ENCODE measurements around the gene ATXN10.

Gene ATXN10

DNA sequence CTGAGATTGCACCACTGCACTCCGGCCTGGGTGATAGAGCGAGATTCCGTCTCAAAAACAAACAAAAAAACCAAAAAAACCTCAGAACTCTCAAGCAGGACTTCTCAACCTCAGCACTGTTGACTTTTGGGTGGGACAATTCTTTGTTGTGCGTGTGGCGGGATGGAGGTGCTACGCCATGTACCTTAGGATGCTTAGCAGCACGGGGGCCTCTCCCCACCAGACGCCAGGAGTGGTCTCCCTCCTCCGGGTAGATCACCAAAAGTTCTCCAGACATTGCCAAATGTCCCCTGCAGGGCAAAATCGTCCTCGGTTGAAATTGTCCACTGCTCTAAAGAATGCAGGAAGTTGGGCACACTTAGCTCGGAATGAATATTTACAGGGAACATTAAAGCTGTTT, 26.9 kb upstream of the ATXN10 start:
- FAIRE-seq (no peak), DNase-seq (ENCODE audit: insufficient read length, low spot score) (no peak)
- TF ChIP-seq, protein P1, sequence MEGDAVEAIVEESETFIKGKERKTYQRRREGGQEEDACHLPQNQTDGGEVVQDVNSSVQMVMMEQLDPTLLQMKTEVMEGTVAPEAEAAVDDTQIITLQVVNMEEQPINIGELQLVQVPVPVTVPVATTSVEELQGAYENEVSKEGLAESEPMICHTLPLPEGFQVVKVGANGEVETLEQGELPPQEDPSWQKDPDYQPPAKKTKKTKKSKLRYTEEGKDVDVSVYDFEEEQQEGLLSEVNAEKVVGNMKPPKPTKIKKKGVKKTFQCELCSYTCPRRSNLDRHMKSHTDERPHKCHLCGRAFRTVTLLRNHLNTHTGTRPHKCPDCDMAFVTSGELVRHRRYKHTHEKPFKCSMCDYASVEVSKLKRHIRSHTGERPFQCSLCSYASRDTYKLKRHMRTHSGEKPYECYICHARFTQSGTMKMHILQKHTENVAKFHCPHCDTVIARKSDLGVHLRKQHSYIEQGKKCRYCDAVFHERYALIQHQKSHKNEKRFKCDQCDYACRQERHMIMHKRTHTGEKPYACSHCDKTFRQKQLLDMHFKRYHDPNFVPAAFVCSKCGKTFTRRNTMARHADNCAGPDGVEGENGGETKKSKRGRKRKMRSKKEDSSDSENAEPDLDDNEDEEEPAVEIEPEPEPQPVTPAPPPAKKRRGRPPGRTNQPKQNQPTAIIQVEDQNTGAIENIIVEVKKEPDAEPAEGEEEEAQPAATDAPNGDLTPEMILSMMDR (IDR thresholded peaks at IDR 0.05; ENCODE audit: insufficient read depth, missing control alignments), result no peak

DNA sequence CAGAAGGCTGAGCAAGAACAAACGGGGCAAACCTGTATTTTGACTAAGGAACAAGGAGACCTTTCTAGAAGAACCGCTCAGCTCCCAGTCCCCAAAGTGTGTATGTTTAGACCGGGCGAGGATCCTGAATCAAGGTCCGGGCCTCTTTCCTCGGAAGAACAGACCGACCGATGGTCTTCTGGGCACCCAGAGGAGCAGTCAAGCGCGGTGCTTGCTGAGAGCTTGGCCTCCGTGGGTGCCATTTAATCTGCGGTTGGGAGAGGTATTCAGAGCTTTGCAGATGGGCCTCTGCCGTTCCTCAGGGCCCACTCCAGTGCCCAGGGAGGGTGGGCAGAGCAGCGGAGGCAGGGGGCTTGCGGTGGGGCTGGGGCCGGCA, 26.5 kb upstream of the ATXN10 start:
- FAIRE-seq (no peak), DNase-seq (ENCODE audit: insufficient read length, low spot score) (no peak)
- TF ChIP-seq, protein P1 (IDR thresholded peaks at IDR 0.05; ENCODE audit: insufficient read depth, missing control alignments), result no peak

DNA sequence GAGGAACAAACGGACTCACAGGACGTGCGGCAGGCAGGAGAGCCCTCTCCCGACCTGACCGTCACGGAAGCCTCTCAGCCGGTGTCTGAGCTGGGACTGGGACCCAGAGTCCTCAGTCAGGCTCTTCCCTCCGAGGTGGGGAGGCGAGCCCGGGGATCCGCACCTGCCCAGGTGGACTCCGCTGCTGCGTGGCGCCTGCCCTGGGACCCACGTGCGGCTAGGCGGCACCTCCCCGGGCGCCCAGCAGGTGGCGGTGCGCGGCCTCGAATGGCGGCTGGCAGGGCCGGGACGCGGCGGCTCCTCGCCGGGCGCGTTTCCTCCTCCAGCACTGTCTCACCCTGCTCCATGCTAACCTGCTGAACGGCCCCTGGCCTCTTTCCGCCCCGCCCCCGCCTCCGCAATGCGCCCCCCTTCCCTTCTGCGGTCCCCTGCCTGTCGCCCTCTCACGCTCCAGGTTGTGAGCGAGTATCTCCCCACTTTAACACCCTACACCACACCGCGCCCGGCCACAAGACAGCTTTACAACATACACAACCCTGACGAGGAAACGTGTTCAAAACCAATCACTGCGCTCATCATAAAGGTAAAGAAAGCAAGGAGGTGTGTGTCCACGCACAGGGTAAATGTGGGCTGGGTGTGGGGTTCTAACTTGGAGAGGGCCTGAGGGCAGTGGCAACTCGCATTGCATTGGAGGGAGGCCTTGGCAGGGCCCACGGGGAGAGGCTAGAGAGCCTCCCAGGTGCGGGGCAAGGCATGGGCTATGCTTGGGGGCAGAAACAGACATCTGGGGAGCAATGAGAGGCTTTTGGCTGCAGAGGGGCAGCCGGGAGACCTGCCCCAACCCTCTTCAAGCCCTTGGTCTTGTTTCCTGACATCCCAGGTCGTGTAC, 25.9 kb upstream of the ATXN10 start:
- DNase-seq (ENCODE audit: insufficient read length, low spot score), result peak; percentile 43
- no peak for FAIRE-seq
- TF ChIP-seq, protein P1 (IDR thresholded peaks at IDR 0.05; ENCODE audit: insufficient read depth, missing control alignments), result peak; percentile 81

DNA sequence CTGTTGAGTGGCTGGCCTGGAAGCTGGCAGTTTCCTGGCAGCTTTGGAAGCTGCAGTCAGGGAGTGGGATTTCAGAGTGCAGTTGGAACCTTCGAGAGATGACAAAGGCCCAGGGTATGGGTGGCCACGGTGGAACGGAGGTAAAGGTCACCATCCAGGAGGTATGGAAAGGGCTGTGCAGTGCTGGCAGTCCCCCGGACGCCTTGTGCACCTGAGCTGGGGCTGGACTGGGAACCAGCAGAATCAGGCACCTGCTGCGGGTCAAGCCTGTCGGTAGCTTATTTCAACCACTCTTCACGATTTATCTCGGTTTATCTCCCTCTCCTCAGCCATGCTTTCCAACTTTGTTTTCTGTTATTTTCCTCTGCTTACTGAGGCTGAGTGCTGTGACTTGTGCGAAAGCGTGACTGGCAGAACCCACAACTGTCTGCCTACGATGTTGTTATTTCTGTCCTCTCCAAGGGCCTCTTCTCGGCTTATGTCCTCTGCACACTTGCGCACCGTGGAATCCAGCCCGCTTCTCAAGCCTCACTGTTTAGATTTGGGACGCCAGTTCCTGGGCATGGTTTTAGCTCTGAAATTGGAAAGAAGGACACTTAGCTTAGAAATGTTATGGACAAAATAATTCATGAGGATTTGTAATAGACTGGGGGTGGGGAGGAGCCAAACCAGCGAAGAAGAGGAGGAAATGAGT, 24.0 kb upstream of the ATXN10 start:
- FAIRE-seq (no peak), DNase-seq (ENCODE audit: insufficient read length, low spot score) (no peak)
- TF ChIP-seq, protein P1 (IDR thresholded peaks at IDR 0.05; ENCODE audit: insufficient read depth, missing control alignments), result no peak

DNA sequence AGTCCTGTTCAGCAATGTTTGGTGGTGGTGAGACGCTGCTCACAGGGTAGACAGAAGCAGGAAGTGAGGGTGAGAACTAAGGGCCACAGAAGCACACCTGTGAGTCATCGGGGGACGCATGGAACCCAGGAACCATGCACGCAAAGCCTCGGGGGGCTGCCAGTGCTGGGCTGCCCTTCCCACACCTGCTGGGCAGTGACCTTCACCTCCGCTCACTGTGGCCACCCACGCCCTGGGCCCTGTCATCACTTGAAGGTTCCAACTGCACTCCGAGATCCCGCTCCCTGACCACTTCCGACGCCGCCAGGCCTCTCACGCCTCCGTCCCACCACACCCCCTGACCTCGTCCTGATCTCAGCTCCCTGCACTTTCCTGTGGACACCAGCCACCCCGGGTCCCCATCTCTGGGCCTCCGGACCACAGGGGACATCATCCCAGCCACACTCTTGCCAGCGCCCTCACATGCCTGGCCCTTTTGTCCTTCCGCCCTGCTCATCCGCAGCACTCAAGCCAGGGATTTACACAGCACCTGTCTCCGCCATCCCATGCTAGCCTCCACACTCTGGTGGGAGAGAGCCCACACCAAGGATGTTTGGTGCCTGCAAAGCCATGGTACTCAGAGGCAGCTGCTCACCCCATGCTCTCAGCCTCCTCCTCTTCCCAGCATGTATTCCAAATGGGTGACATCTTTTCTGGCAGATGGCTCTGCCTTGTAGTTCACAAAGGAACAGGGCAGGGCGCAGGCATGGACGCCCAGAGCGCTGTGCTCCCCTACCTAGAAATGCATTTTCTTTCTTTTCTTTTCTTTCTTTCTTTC, 23.1 kb upstream of the ATXN10 start:
- FAIRE-seq (no peak), DNase-seq (ENCODE audit: insufficient read length, low spot score) (no peak)
- TF ChIP-seq, protein P1 (IDR thresholded peaks at IDR 0.05; ENCODE audit: insufficient read depth, missing control alignments), result no peak

DNA sequence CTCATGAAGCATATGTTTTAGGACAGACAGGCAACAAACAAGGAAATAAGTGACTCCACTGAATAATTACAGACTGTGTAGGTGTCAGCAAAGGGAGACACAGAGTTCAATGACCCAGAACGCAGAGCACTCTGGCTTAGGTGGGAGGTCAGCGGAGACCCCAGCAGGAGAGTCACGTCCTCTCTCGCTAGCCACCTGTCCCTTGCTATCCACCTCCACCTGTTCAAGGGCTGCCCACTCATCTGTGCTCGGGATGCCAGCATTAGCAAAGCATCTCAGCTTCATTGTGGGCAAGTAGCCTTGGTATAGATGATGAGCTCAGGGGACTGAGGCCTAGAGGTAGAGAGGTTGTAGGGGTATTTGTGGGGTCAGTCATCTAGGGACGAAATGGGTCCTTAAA, 21.8 kb upstream of the ATXN10 start:
- TF ChIP-seq, protein P1 (IDR thresholded peaks at IDR 0.05; ENCODE audit: insufficient read depth, missing control alignments), result no peak
- FAIRE-seq (no peak), DNase-seq (ENCODE audit: insufficient read length, low spot score) (no peak)

Data from D721Med (cell line).